ENCODE measurements around the gene TAF3.
"Not testable (repeated sequence)": the region's sequence is repeated elsewhere in the genome, so short reads cannot be mapped to it uniquely, and the experiment has no call there.

GRCh38 chr10:8031211-8031610, 212.9 kb downstream of the TAF3 start:
- not testable (repeated sequence) for TF ChIP-seq TAF1 (IDR thresholded peaks at IDR 0.05; ENCODE audit: borderline replicate concordance, low read depth, low read length); USF2 (IDR thresholded peaks at IDR 0.05; ENCODE audit: borderline replicate concordance, low read depth, low read length); YY1 (IDR thresholded peaks at IDR 0.05; ENCODE audit: low read depth); GATA2 (CRISPR knock-in tag; IDR thresholded peaks at IDR 0.05); IRF3 (IDR thresholded peaks at IDR 0.05; ENCODE audit: low read depth, low read length); SMC3 (IDR thresholded peaks at IDR 0.05; ENCODE audit: low read depth, low read length)
- TF ChIP-seq, protein P1, sequence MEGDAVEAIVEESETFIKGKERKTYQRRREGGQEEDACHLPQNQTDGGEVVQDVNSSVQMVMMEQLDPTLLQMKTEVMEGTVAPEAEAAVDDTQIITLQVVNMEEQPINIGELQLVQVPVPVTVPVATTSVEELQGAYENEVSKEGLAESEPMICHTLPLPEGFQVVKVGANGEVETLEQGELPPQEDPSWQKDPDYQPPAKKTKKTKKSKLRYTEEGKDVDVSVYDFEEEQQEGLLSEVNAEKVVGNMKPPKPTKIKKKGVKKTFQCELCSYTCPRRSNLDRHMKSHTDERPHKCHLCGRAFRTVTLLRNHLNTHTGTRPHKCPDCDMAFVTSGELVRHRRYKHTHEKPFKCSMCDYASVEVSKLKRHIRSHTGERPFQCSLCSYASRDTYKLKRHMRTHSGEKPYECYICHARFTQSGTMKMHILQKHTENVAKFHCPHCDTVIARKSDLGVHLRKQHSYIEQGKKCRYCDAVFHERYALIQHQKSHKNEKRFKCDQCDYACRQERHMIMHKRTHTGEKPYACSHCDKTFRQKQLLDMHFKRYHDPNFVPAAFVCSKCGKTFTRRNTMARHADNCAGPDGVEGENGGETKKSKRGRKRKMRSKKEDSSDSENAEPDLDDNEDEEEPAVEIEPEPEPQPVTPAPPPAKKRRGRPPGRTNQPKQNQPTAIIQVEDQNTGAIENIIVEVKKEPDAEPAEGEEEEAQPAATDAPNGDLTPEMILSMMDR (IDR thresholded peaks at IDR 0.05) = not testable (repeated sequence)
